Kidney epithelial cell (primary cell): Measurements from ENCODE around the gene PEX11B. TPM values are rescaled to one million over a fixed set of nuclear protein-coding genes. Genes with fewer than 3 reads are reported as not detected.

Source experiments
- DNase-seq: peaks from one replicate; pipeline ENCODE4 v3.0.0-alpha.2; 2010; ENCODE audit warnings: low read depth
- H3K27me3 ChIP-seq: 2 replicates; pipeline ENCODE4 v1.6.0; 2011; ENCODE audit warnings: low read length; ENCODE audit not compliant: control insufficient read depth, insufficient read depth
- H3K36me3 ChIP-seq: 2 replicates; pipeline ENCODE4 v1.5.1; 2011; ENCODE audit warnings: low read length; ENCODE audit not compliant: control insufficient read depth, insufficient read depth
- H3K4me3 ChIP-seq: 2 replicates; pipeline ENCODE4 v1.5.1; 2011; ENCODE audit warnings: low read depth, mild to moderate bottlenecking, control low read depth, low read length
- total RNA-seq: library from RNA; depleted of rRNA; stranded (reverse); fragments of >200 nt; gene quantifications from 2 replicates; pipeline ENCODE4 v1.2.3, GENCODE V29; 2015
- TF ChIP-seq, protein P1 (sequence below): IDR thresholded peaks from 2 replicates; pipeline ENCODE4 v1.5.1; 2011; ENCODE audit warnings: mild to moderate bottlenecking, moderate library complexity, low read length, control low read depth, inconsistent platforms; ENCODE audit not compliant: insufficient read depth, poor library complexity, severe bottlenecking

PEX11B gene
- total RNA-seq, 1 donor from 2014 or later, result 31.2 TPM

DNA sequence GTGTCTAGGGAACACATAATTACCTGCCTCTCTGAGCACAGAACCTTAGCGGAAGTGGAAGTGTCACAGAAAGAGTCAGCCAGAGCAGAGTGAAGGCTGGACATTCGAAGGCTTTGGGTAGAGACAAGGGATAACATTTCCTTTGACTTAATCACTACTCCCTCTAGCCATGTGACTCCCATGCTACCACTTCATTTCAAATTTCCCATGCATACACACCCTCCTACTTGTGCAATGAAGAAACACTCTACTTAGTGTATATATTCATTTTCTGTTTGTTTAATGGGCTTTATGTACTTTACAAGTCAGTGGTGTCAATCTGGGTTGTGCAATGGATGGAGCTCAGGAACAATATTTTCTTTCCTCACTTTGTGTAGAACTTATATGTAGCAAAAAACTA, 39.8 kb downstream of the PEX11B start:
- no peak for DNase-seq
- H3K27me3 ChIP-seq, result no peaks in the 10 kb centered on the region

DNA sequence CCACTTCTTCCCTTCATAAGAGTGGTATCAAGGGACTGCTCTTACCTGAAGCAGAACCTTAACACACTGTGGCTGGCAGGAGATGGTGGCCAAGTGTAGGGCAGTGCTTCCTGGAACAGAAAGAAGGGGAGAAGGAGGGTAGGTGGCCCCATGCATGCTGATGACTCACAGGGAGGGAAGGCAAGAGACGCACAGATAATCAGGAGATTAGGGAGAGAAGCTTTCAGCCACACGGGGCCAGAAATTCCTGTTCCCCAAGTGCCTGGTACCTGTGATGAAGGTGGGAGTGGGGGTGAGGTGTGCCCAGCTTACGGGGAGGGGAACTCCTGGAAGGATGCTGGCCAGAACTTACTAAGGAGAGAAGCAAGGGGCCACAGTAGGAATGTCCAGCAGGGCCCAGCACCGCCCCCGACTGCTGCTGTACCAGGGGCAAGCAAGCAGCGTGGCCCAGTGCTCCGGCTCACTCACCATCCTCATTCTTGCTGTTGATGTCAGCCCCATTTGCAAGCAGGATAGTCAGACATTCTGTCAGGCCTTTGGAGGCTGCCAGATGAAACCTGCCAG, 40.5 kb downstream of the PEX11B start:
- TF ChIP-seq, protein P1, sequence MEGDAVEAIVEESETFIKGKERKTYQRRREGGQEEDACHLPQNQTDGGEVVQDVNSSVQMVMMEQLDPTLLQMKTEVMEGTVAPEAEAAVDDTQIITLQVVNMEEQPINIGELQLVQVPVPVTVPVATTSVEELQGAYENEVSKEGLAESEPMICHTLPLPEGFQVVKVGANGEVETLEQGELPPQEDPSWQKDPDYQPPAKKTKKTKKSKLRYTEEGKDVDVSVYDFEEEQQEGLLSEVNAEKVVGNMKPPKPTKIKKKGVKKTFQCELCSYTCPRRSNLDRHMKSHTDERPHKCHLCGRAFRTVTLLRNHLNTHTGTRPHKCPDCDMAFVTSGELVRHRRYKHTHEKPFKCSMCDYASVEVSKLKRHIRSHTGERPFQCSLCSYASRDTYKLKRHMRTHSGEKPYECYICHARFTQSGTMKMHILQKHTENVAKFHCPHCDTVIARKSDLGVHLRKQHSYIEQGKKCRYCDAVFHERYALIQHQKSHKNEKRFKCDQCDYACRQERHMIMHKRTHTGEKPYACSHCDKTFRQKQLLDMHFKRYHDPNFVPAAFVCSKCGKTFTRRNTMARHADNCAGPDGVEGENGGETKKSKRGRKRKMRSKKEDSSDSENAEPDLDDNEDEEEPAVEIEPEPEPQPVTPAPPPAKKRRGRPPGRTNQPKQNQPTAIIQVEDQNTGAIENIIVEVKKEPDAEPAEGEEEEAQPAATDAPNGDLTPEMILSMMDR, result no peak
- no peaks in the 10 kb centered on the region for H3K36me3 ChIP-seq
- H3K4me3 ChIP-seq, result no peak overlapping the region
- H3K27me3 ChIP-seq, result no peaks in the 10 kb centered on the region
- no peak for DNase-seq

More for the DNA sequence above, 39.8 kb downstream of the PEX11B start:
- H3K4me3 ChIP-seq, result no peak overlapping the region
- TF ChIP-seq, protein P1, result no peak
- no peaks in the 10 kb centered on the region for H3K36me3 ChIP-seq

GRCh38 chr1:145874646-145875045, 43.9 kb downstream of the PEX11B start:
- DNase-seq, result no peak
- TF ChIP-seq, protein P1, result no peak

GRCh38 chr1:145871994-145872924, 46.3 kb downstream of the PEX11B start:
- peak overlapping the region; percentile 3 for H3K4me3 ChIP-seq
- no peaks in the 10 kb centered on the region for H3K27me3 ChIP-seq
- TF ChIP-seq, protein P1, result no peak
- no peaks in the 10 kb centered on the region for H3K36me3 ChIP-seq
- DNase-seq, result no peak

More at GRCh38 chr1:145874646-145875045, 43.9 kb downstream of the PEX11B start:
- H3K4me3 ChIP-seq, result no peak overlapping the region
- H3K27me3 ChIP-seq, result no peaks in the 10 kb centered on the region
- H3K36me3 ChIP-seq, result no peaks in the 10 kb centered on the region

GRCh38 chr1:145868232-145868631, 50.3 kb downstream of the PEX11B start:
- H3K27me3 ChIP-seq, result no peaks in the 10 kb centered on the region
- TF ChIP-seq, protein P1, result no peak
- H3K36me3 ChIP-seq, result no peaks in the 10 kb centered on the region
- no peak overlapping the region for H3K4me3 ChIP-seq
- DNase-seq, result no peak
